ENCODE results near the gene SSNA1. TPM values are rescaled to one million over a fixed set of nuclear protein-coding genes. Genes with fewer than 3 reads are reported as not detected.

SSNA1 gene
- total RNA-seq, 4 donors from 2014 or later = 93.5 to 104 (median 99.8) TPM

DNA sequence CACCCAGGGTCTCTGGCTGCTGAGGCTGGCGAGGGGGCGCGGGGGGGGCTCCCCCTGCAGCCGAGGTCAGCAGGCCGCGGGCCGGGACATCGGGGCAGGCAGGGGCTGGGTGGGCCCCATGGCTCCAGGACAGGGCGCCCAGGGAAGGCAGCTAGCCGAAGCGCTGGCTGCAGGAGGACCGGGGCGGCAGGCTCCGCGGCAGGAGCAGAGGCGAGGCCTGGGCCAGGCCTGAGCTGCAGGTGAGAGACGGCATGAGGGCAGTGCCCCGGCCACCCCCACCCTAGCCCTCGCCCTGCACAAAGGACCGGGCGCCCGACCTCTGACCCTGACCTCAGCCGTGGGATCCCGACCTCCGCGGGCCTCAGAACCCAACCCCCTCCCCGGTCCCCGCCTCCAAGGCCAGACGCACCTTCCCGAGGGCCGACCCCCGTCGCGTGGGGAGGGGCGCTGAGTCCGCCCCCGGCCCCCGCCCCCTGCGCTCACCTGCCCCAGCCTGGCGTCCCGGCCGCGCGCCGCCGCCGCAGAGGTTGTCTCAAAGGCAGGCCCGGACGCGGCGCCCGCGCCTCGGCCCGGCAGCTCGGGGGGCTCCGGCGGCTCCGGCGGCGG lies 33.1 kb downstream of the SSNA1 start:
- in situ Hi-C loops (cut with MboI; ENCODE audit: low pct_ligation_motif_present in 1 of 4, low pct_unique_long_range_greater_than_20kb in 1 of 4, low sequenced_read_pairs in 3 of 4) = loop anchor here in 2 of 4 donors (10.0 to 25.0 kb wide), 2 partner anchors 97 to 109 kb away; partner anchors contain the start of gene DPP7 (in 1 of the 2)
- H3K4me3 ChIP-seq = peak overlapping the region; percentile 26 to 64 (median 40)
- no peak for DNase-seq
- H3K9me3 ChIP-seq = no peaks in the 10 kb centered on the region
- H3K27ac ChIP-seq = peak overlapping the region in 3 of 4 donors; percentile 14 to 27 (median 20)
- WGBS, 2 donors (ENCODE audit: low coverage in 1 of 2) = 18% methylated on average over 7 of the region's 61 CpGs; no CpG with 5 or more reads in 1 of the 2 donors
- H3K27me3 ChIP-seq = no peaks in the 10 kb centered on the region
- H3K36me3 ChIP-seq = no peaks in the 10 kb centered on the region
- TF ChIP-seq POLR2AphosphoS5 (IDR thresholded peaks at IDR 0.05) (no peak), EP300 (IDR thresholded peaks at IDR 0.05; ENCODE audit: low read depth) (no peak), POLR2A (IDR thresholded peaks at IDR 0.05) (no peak)
- TF ChIP-seq, protein P1, sequence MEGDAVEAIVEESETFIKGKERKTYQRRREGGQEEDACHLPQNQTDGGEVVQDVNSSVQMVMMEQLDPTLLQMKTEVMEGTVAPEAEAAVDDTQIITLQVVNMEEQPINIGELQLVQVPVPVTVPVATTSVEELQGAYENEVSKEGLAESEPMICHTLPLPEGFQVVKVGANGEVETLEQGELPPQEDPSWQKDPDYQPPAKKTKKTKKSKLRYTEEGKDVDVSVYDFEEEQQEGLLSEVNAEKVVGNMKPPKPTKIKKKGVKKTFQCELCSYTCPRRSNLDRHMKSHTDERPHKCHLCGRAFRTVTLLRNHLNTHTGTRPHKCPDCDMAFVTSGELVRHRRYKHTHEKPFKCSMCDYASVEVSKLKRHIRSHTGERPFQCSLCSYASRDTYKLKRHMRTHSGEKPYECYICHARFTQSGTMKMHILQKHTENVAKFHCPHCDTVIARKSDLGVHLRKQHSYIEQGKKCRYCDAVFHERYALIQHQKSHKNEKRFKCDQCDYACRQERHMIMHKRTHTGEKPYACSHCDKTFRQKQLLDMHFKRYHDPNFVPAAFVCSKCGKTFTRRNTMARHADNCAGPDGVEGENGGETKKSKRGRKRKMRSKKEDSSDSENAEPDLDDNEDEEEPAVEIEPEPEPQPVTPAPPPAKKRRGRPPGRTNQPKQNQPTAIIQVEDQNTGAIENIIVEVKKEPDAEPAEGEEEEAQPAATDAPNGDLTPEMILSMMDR (IDR thresholded peaks at IDR 0.05) = no peak
- intact Hi-C loops (cut with DNase I; ENCODE audit: low total_unique reads) = no loop called here
- H3K4me1 ChIP-seq = peaks cover 13 to 50% (median 43%) of the 10 kb centered on the region in 4 donors

DNA sequence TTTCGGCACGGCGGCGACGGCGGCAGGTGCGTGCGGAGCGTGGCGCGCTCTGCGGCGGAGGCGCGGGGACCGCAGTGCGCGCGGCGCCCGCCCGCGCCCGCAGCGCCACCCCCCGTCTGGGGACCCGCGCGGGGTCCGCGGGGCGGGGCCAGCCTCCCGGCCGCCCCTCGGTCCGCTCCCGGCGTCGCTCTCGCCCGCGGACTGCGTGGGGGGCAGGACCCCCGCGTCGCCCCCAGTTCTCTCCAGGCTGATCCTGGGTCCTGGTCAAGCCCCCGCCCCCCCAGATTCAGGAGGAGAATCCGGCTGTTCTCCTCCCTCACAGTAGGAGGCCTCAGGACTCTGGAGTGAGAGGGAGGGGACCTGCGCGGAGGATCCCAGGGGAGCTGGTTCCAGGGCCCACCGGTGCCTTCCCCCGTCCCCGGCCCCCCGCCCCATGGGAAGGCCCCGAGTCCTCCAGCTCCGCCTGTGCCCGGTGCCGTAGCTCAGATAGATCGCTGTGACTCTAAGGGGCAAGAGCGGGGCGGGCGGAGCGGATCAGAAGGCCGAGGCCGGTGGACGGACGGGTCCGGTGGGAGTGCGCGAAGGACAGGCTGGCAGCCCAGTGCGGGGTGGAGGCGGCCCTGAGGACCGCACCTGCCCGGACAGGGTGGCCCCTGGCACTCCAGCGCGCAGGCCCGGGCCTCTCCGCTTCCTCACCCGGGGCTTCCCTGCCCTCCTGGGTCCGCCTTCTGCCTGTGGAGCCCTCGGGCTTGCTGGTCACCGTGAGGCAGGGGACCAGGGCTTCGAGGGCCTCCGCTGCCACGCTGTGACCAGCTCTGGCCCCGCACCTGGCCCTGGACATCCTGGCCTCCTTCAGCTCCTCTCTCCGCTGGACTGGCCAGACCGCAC lies 34.0 kb downstream of the SSNA1 start, which contains the start of gene RNF208:
Gene RNF208 (minus strand): TSS at position 51 of the 888 bp plus-strand sequence. CDS start 1,028 bp downstream, outside the sequence.
- H3K27ac ChIP-seq = peak within 1 kb of the TSS; percentile 91 to 96 (median 92)
- intact Hi-C loops (cut with DNase I; ENCODE audit: low total_unique reads) = no loop called here
- no peaks in the 10 kb centered on the region for H3K27me3 ChIP-seq
- in situ Hi-C loops (cut with MboI; ENCODE audit: low pct_ligation_motif_present in 1 of 4, low pct_unique_long_range_greater_than_20kb in 1 of 4, low sequenced_read_pairs in 3 of 4) = loop anchor here in 2 of 4 donors (10.0 to 25.0 kb wide), 2 partner anchors 98 to 110 kb away; partner anchors contain the start of gene DPP7 (in 1 of the 2)
- peaks cover 18 to 50% (median 45%) of the 10 kb centered on the region in 4 donors for H3K4me1 ChIP-seq
- H3K36me3 ChIP-seq = no peaks in the 10 kb centered on the region
- no peak for TF ChIP-seq POLR2AphosphoS5 (IDR thresholded peaks at IDR 0.05)
- TF ChIP-seq, protein P1 (IDR thresholded peaks at IDR 0.05) = peak in 1 of 5 experiments; percentile 8
- no peak for TF ChIP-seq EP300 (IDR thresholded peaks at IDR 0.05; ENCODE audit: low read depth)
- H3K4me3 ChIP-seq = peak within 1 kb of the TSS; percentile 56 to 75 (median 62)
- no peak for DNase-seq
- no peaks in the 10 kb centered on the region for H3K9me3 ChIP-seq
- WGBS, 2 donors (ENCODE audit: low coverage in 1 of 2) = 3% methylated on average over 14 of the region's 88 CpGs; no CpG with 5 or more reads in 1 of the 2 donors

DNA sequence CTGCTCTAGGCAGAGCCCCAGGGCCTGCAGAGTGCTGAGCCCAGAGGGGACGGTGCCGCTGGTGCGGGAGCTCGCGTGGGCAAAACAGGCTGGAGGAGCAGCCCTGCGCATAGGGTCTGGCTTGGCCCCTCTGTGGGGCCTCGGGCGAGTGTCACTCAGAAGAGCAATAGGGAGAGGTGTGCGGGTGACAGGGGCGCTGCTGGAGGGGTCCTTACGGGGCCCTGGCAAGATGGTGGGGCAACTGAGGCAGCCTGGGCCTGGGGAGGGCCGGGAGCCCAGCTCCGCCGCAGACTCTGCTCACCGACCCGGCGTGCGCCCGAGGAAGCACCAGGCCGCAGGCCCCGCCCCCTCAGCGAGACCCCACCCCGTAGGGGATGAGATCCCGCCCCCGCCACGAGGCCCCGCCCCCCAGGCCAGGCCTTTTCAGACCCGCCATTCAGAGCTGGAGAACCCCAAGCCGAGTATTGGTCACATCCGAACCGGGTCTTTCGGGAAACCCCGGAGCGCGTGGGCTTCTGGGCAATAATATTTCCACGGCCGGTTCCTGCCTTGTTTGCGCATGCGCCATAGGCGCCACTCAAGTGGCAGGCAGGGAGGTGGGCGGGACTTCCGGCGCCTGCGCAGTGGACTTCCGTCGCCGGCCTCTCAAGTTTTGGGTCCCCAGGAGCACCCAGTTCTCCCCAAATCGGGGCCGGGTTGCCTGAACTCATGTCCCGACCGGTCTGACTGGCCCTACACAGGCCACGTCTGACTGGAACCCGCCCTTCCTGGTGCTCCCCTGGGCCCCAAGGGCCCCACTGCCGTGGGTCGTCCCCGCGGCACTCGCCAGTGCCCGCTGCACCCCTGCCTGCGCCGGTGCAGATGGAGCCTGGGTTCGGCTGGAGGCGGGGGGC lies 34.8 kb downstream of the SSNA1 start:
- peaks cover 18 to 49% (median 39%) of the 10 kb centered on the region in 4 donors for H3K4me1 ChIP-seq
- in situ Hi-C loops (cut with MboI; ENCODE audit: low pct_ligation_motif_present in 1 of 4, low pct_unique_long_range_greater_than_20kb in 1 of 4, low sequenced_read_pairs in 3 of 4) = loop anchor here in 2 of 4 donors (10.0 to 25.0 kb wide), 2 partner anchors 99 to 111 kb away; partner anchors contain the start of gene DPP7 (in 1 of the 2)

More for the DNA sequence above, 34.8 kb downstream of the SSNA1 start:
- peak overlapping the region; percentile 56 to 98 (median 70) for H3K4me3 ChIP-seq
- H3K27me3 ChIP-seq = peaks cover 4% of the 10 kb centered on the region
- 2% methylated on average over 34 of the region's 63 CpGs; no CpG with 5 or more reads in 1 of the 2 donors for WGBS, 2 donors (ENCODE audit: low coverage in 1 of 2)
- no peaks in the 10 kb centered on the region for H3K9me3 ChIP-seq
- TF ChIP-seq EP300 (IDR thresholded peaks at IDR 0.05; ENCODE audit: low read depth) (no peak), POLR2AphosphoS5 (IDR thresholded peaks at IDR 0.05) (peak; percentile 61 to 69 (median 66)), POLR2A (IDR thresholded peaks at IDR 0.05) (peak; percentile 63)
- TF ChIP-seq, protein P1 (IDR thresholded peaks at IDR 0.05) = no peak
- no peaks in the 10 kb centered on the region for H3K36me3 ChIP-seq
- DNase-seq = peak; percentile 97
- intact Hi-C loops (cut with DNase I; ENCODE audit: low total_unique reads) = no loop called here
- peak overlapping the region; percentile 91 to 96 (median 92) for H3K27ac ChIP-seq
